ENCODE results near the gene MDFIC.

Gene MDFIC

DNA sequence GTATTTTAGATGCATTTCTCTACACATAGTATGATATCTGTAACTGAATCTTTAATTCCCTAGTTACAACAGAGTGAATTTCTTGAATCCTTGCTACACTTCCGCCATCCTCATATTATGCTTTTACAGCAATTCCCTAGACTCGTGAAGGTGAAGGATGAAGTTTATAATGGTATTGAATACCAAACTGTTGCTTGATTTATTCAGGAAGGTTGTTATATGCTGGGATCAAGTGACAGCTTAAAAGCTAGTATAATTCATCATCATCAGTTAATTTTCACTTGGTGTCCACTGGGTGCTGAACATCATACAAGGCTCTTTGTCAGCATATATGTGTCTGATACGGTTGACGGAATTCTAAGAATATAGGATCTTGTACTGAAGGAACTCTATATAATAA lies 47.2 kb downstream of the MDFIC start:
- no peak overlapping the region for H3K4me3 Mint-ChIP-seq
- DNase-seq (ENCODE audit: low spot score in 2 of 2), result no peak
- peaks cover 68% of the 10 kb centered on the region for H3K4me1 Mint-ChIP-seq
- H3K27ac Mint-ChIP-seq (ENCODE audit: low read depth), result no peak overlapping the region
- no peak for ATAC-seq (replicated peaks; ENCODE audit: extremely low read depth, poor library complexity, severe bottlenecking)
- H3K27me3 Mint-ChIP-seq, result no peaks in the 10 kb centered on the region
- peaks cover 1% of the 10 kb centered on the region for H3K36me3 Mint-ChIP-seq (ENCODE audit: insufficient read depth)
- H3K9me3 Mint-ChIP-seq, result no peaks in the 10 kb centered on the region

DNA sequence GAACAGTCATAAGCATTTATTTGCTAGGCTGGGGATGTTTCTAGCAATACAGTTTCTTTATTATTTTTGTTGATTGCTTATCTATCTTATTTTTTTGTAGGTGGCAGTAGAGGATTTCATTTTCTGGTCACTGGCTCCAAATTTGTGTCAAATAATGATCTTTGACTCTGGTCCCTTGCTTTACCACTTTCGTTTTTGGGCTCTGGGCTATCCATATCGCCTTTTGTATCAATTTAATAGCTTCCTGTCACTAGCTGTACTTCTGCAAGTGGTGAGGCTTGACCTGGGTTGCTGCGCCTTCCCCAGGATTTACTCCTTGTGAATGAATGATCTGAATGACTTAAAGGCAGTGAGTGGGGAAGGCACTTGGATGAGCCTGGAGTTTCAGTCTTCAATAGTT lies 48.4 kb downstream of the MDFIC start:
- peak overlapping the region; percentile 35 for H3K27ac Mint-ChIP-seq (ENCODE audit: low read depth)
- peaks cover 1% of the 10 kb centered on the region for H3K36me3 Mint-ChIP-seq (ENCODE audit: insufficient read depth)
- no peaks in the 10 kb centered on the region for H3K27me3 Mint-ChIP-seq
- no peaks in the 10 kb centered on the region for H3K9me3 Mint-ChIP-seq
- H3K4me3 Mint-ChIP-seq, result peak overlapping the region; percentile 8
- DNase-seq (ENCODE audit: low spot score in 2 of 2) (no peak), ATAC-seq (replicated peaks; ENCODE audit: extremely low read depth, poor library complexity, severe bottlenecking) (peak; percentile 24)
- peaks cover 72% of the 10 kb centered on the region for H3K4me1 Mint-ChIP-seq

DNA sequence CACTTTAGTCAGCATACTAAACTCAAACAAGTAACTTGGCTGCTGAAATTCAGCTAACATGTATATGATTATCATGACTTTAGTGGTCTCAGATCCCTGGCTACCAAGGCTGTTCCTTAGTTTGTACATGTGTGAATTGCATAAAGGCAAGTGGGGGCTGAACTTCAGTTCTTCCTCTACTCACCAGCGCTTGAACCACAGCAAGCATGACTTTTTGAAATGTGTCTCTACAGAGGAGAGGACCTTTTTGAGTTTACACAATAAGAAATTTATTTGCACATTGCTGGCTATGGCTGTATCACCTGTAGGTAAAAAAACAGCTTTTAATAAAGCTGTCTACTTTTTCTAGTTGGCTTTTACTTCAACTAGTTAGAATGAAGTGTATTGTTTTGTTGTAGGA lies 48.8 kb downstream of the MDFIC start:
- Mint-ChIP-seq H3K9me3 (no peaks in the 10 kb centered on the region), H3K36me3 (ENCODE audit: insufficient read depth) (peaks cover 1% of the 10 kb centered on the region), H3K4me3 (peak overlapping the region; percentile 8), H3K27ac (ENCODE audit: low read depth) (peak overlapping the region; percentile 35), H3K27me3 (no peaks in the 10 kb centered on the region), H3K4me1 (peaks cover 69% of the 10 kb centered on the region)
- DNase-seq (ENCODE audit: low spot score in 2 of 2) (no peak), ATAC-seq (replicated peaks; ENCODE audit: extremely low read depth, poor library complexity, severe bottlenecking) (no peak)

DNA sequence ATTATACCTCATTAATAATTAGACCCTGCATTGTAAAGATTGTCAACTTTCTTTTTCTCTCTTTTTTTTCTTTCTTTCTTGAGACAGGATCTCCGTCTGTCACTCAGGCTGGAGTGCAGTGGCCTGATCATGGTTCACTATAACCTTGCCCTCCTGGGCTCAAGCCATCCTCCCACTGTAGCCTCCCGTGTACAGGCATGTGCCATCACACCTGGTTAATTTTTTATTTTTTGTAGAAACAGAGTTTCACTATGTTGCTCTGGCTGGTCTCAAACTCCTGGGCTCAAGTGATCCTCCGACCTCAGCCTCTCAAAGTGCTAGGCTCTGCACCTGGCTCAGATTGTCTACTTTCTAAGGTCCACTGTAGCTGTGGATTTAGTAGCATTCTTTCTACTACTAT lies 50.7 kb downstream of the MDFIC start:
- no peak for ATAC-seq (replicated peaks; ENCODE audit: extremely low read depth, poor library complexity, severe bottlenecking)
- H3K4me3 Mint-ChIP-seq, result no peak overlapping the region
- peak overlapping the region; percentile 39 for H3K27ac Mint-ChIP-seq (ENCODE audit: low read depth)
- peaks cover 59% of the 10 kb centered on the region for H3K4me1 Mint-ChIP-seq
- DNase-seq (ENCODE audit: low spot score in 2 of 2), result no peak
- no peaks in the 10 kb centered on the region for H3K27me3 Mint-ChIP-seq
- H3K36me3 Mint-ChIP-seq (ENCODE audit: insufficient read depth), result no peaks in the 10 kb centered on the region
- no peaks in the 10 kb centered on the region for H3K9me3 Mint-ChIP-seq

DNA sequence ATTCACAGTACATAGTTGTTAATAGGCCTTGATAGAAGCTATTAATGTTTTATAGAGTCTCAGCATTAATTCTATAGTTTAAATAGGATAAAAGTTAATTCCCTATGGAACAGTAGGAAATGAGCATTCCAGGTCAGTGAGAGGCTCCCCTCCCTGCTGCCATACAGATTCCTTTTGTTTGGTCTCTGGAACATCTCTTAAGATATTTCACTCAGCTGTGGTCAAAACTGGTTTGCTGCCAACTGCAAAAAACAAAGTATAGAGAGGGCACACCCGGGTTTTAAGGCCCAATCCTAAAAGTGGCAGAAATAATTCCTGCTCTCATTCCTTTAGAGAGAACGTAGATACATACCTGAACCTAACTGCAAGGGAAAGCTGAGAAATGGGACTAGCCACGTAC lies 51.3 kb downstream of the MDFIC start:
- ATAC-seq (replicated peaks; ENCODE audit: extremely low read depth, poor library complexity, severe bottlenecking) (no peak), DNase-seq (ENCODE audit: low spot score in 2 of 2) (no peak)
- Mint-ChIP-seq H3K9me3 (no peaks in the 10 kb centered on the region), H3K4me3 (no peak overlapping the region), H3K27me3 (no peaks in the 10 kb centered on the region), H3K4me1 (peaks cover 61% of the 10 kb centered on the region), H3K36me3 (ENCODE audit: insufficient read depth) (no peaks in the 10 kb centered on the region), H3K27ac (ENCODE audit: low read depth) (no peak overlapping the region)

DNA sequence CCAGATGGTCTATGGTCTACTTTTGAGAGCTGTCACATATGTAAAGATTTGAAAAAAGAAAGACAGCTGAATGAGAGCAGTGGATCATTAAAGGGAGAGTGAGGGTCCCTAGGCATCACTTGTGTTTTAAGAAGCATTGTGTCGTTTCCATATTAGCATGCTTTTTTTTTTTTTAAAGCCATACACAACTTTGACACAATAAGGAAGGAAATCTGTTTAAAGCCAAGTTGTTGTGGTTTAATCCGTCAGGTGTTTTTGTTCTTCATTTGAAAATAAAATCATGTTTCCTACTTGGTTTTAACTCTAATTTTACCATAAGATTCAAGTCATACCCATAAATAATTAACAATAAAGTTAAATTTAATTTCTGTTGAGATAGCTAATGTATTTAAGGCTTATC lies 53.5 kb downstream of the MDFIC start:
- no peak overlapping the region for H3K27ac Mint-ChIP-seq (ENCODE audit: low read depth)
- DNase-seq (ENCODE audit: low spot score in 2 of 2) (no peak), ATAC-seq (replicated peaks; ENCODE audit: extremely low read depth, poor library complexity, severe bottlenecking) (no peak)
- no peaks in the 10 kb centered on the region for H3K27me3 Mint-ChIP-seq
- H3K36me3 Mint-ChIP-seq (ENCODE audit: insufficient read depth), result peaks cover 3% of the 10 kb centered on the region
- H3K4me1 Mint-ChIP-seq, result peaks cover 61% of the 10 kb centered on the region
- H3K9me3 Mint-ChIP-seq, result no peaks in the 10 kb centered on the region
- H3K4me3 Mint-ChIP-seq, result no peak overlapping the region

DNA sequence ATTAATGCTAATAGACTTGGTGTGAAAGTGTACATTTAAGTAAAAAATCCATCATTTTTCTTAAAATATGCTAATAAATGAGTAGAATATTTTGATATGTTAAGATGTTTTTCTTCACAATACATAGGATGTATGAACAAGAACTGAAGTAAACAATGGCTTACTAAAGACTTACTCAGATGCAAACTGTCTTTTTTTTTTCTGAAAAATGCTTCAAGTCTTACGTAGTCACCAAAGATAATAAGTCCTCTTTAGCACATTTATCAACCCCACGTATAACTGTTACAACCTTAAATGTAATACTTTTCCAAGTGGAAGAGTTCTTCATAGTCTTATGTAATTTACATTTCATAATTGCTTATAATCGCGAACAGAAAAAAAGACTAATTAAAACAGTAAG lies 54.8 kb downstream of the MDFIC start:
- ATAC-seq (replicated peaks; ENCODE audit: extremely low read depth, poor library complexity, severe bottlenecking) (no peak), DNase-seq (ENCODE audit: low spot score in 2 of 2) (no peak)
- Mint-ChIP-seq H3K36me3 (ENCODE audit: insufficient read depth) (peaks cover 3% of the 10 kb centered on the region), H3K27me3 (no peaks in the 10 kb centered on the region), H3K27ac (ENCODE audit: low read depth) (no peak overlapping the region), H3K4me3 (no peak overlapping the region), H3K9me3 (no peaks in the 10 kb centered on the region), H3K4me1 (peaks cover 59% of the 10 kb centered on the region)

DNA sequence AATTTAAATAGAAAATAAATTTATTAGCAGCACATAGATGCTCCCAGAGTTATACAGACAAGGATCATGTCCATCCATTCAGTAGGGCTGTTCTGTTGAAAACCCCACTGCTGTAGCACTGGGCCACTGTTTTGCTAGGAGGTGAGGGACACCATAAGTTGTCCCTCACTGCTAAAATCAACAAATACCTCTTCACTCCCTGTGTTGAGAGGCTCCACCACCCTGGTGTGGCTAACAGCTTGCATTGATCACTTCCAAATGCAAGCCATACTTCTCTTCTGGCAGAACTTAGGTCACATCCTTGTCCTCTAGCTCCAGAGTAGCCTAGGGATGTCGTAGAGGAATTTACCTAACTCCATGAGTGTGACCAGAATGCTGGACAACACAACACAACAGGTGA lies 55.4 kb downstream of the MDFIC start:
- Mint-ChIP-seq H3K9me3 (no peaks in the 10 kb centered on the region), H3K36me3 (ENCODE audit: insufficient read depth) (peaks cover 7% of the 10 kb centered on the region), H3K27me3 (no peaks in the 10 kb centered on the region), H3K27ac (ENCODE audit: low read depth) (no peak overlapping the region), H3K4me3 (no peak overlapping the region), H3K4me1 (peaks cover 58% of the 10 kb centered on the region)
- DNase-seq (ENCODE audit: low spot score in 2 of 2) (no peak), ATAC-seq (replicated peaks; ENCODE audit: extremely low read depth, poor library complexity, severe bottlenecking) (no peak)

DNA sequence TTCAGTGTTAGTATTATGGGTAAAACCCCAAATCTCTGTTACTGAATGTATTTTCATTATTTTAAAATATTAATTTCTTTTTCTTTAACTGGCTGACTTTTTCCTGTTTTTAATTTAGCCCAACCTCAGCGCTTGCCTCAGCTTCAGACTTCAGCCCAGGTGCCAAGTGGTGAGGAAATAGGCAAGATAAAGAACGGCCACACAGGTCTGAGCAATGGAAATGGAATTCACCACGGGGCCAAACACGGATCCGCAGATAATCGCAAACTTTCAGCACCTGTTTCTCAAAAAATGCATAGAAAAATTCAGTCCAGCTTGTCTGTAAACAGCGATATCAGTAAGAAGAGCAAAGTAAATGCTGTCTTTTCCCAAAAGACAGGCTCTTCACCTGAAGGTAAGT lies 57.5 kb downstream of the MDFIC start:
- Mint-ChIP-seq H3K9me3 (no peaks in the 10 kb centered on the region), H3K4me1 (peaks cover 38% of the 10 kb centered on the region), H3K36me3 (ENCODE audit: insufficient read depth) (peaks cover 13% of the 10 kb centered on the region), H3K4me3 (no peak overlapping the region), H3K27me3 (no peaks in the 10 kb centered on the region), H3K27ac (ENCODE audit: low read depth) (no peak overlapping the region)
- ATAC-seq (replicated peaks; ENCODE audit: extremely low read depth, poor library complexity, severe bottlenecking) (no peak), DNase-seq (ENCODE audit: low spot score in 2 of 2) (no peak)

DNA sequence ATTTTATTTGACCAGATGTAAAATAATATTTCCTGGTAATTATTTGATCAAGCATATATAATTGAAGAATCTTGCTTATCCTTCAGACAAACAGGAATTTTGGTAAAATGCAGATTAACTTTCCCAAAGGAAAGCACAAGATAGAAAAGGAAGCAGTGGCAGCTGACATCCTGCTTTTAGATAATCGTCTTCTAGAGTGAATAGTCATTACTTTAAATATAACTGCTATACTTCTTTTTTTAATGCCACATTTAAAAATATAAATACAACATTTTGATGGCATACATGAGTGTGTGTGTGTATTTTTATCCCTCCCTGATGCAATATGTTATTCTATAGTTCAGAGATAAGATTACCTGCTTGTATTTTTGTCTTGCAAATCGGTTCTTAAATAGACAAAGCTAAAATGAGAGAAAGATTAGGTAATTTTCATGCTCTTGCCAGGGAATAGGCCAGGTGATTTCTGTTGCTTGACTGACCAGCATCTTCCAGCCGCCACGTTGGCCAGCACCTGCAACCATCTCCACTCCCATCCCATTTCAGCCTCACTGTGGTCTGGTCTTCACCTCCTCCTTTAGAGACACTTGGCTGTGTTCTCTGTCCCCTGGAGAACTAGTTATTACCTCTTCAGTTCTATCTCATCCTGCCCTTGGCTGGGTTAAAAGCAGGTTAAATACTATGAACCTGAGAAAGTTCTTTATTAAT lies 58.1 kb downstream of the MDFIC start:
- no peaks in the 10 kb centered on the region for H3K9me3 Mint-ChIP-seq
- peaks cover 13% of the 10 kb centered on the region for H3K36me3 Mint-ChIP-seq (ENCODE audit: insufficient read depth)
- H3K4me1 Mint-ChIP-seq, result peaks cover 35% of the 10 kb centered on the region
- no peaks in the 10 kb centered on the region for H3K27me3 Mint-ChIP-seq
- no peak for DNase-seq (ENCODE audit: low spot score in 2 of 2)
- peak overlapping the region; percentile 76 for H3K27ac Mint-ChIP-seq (ENCODE audit: low read depth)
- no peak overlapping the region for H3K4me3 Mint-ChIP-seq
- no peak for ATAC-seq (replicated peaks; ENCODE audit: extremely low read depth, poor library complexity, severe bottlenecking)

DNA sequence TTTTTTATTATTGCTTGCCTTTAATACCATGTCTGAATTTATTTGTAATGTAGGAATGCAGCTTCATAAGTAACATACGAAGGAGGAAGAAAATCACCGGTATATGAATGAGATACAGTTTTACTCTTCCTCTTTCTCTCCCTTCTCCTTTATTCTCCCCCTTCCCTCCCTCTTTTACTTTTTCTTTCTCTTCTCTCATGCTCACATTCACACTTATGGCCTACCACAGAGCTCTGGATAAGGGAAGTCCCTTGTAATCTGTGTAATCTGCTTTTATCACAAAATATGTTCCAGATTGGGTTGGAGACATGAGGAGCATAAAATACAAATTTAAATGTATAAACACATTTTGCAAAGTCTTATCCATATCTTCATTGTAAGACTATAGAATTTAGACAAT lies 59.4 kb downstream of the MDFIC start:
- Mint-ChIP-seq H3K27ac (ENCODE audit: low read depth) (no peak overlapping the region), H3K36me3 (ENCODE audit: insufficient read depth) (peaks cover 13% of the 10 kb centered on the region), H3K9me3 (no peaks in the 10 kb centered on the region), H3K4me1 (peaks cover 44% of the 10 kb centered on the region), H3K4me3 (no peak overlapping the region), H3K27me3 (no peaks in the 10 kb centered on the region)
- DNase-seq (ENCODE audit: low spot score in 2 of 2) (no peak), ATAC-seq (replicated peaks; ENCODE audit: extremely low read depth, poor library complexity, severe bottlenecking) (no peak)

DNA sequence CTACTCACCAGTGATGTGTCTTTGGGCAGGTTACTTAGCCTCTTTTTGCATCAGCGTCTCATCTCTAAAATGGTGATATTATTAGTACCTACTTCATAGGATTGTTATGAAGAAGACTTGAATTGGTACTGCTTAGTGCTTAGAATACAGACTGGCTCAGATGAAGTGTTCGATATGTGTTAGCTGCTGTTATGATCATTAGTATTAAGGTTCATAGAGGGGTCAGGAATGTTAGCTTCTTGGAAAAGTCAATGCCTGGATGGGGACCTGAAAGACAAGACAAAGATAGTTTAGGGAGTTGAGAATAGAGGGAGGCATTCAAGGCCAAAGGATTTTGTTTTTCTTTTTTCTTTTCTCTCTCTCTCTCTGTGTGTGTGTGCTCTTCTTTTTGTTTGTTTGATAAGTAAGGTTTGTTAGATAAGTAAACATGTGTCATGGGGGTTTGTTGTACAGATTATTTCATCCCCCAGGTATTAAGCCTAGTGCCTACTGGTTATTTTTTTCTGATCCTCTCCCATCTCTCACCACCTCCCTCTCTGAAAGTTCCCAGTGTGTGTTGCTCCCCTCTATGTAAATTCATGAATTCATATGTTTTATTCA lies 63.3 kb downstream of the MDFIC start:
- Mint-ChIP-seq H3K27ac (ENCODE audit: low read depth) (no peak overlapping the region), H3K36me3 (ENCODE audit: insufficient read depth) (peaks cover 9% of the 10 kb centered on the region), H3K27me3 (no peaks in the 10 kb centered on the region), H3K9me3 (no peaks in the 10 kb centered on the region), H3K4me3 (no peak overlapping the region), H3K4me1 (peaks cover 41% of the 10 kb centered on the region)
- no peak for ATAC-seq (replicated peaks; ENCODE audit: extremely low read depth, poor library complexity, severe bottlenecking)
- DNase-seq (ENCODE audit: low spot score in 2 of 2), result no peak
